HG03139 (cell line): ENCODE data around the gene SLC22A12.

ENCODE experiments used
- ATAC-seq: cut with Tn5 transposase; IDR thresholded peaks from one replicate; pipeline ENCODE4 v1.9.1; 2021; ENCODE audit not compliant: unreplicated experiment

The SLC22A12 gene

DNA sequence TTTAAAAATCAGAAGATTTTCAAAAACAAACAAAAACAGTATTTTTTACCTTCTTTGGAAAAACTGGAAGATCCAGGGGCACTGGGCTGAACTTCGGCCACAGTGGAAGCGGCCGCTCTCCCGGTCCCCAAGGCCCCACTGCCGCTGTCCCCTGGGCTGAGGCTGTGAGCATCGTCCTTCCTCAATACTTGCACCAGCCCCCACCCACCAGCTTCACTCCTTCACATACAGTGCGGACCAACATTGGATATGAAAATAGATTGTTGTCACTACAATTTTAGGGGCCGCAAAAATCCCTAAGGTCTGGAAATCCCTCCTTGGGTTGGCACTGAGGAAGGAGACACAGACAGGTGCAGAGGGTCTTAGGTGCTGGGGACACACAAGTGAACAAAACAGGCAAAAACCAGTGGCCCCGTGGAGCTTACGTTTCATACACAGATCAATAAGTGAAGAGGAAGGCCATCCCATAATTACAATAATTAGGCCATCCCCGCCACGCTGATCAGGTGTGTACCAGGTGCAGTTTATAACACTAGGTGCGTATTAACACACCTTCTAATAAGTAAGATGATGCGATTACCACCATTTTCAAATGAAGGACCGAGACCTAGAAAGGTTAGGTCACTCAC, 28.2 kb upstream of the SLC22A12 start:
- ATAC-seq: no peak

DNA sequence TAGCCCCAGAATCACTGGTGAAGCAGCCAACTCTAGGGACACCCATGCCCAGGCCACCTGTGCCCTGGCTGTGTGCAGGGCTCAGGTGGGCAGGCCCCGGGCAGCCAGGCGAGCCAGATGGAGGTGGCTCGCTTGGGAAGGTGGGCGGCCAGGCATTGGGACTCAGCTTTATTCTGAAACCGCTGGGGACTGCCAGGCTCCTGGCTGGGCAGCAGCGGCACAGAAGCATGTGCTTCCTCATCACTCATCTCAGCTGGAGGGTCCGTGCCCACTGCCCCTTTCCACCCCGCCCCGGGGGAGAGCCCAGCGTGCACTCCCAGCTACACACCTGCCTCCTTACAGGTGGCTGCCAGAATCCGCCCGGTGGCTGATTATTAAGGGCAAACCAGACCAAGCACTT, 27.1 kb upstream of the SLC22A12 start:
- ATAC-seq: no peak

DNA sequence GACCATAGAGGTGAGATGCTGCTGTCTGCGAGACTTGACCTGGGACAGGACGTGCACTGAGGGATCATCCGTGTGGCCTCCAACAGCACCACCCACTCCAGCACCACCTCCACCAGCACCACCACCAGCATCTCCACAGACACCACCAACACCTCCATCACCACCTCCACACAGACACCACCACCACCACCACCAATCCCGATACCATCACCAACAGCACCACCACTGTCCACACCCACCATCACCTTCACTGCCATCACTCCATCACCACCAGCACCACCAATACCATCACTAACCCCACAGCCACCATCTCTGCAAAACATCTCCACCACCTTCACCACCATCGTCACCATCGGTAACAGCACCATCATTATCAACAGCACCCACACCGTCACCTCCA, 26.6 kb upstream of the SLC22A12 start:
- no peak for ATAC-seq

DNA sequence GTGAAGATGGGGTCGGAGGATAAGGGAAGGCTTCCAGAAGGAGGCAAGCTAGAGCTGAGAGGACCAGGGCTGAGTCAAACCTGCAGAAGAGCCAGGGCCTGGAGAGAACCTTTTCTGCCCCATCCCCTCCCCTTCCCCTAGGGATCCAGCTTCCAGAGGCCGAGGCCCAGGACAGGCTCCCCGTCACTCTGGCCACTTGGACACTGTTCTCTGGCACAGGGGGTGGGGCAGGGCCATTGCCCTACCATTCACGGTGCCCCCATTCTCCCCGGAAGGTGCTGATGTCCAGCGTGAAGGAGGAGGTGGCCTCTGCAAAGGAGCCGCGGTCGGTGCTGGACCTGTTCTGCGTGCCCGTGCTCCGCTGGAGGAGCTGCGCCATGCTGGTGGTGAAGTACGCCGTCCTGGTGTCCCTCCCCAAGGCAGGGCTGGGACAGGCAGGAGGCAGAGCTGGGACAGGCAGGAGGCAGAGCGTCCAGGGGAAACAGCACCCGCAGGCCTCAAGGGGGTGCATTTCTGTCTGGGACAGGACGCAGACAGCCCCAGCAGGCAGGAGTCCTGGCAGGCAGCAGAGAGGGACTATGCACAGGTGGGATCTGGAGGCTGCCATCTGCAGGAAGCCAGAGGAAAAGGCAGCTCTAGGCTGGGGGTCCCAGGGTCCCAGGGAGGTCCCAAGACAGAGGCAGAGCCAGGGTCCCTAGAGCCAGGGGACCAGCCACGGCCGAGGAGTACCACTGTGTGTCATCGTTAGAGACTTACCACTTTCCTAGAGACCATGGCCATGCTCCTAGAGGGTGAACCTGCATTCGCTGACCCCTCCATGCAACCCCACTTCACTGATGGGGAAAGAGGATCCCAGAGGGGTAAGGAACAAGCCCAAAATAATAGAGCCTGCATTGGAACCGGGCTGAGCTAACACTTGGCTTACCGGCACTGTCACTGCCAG, 25.8 kb upstream of the SLC22A12 start:
- no peak for ATAC-seq

DNA sequence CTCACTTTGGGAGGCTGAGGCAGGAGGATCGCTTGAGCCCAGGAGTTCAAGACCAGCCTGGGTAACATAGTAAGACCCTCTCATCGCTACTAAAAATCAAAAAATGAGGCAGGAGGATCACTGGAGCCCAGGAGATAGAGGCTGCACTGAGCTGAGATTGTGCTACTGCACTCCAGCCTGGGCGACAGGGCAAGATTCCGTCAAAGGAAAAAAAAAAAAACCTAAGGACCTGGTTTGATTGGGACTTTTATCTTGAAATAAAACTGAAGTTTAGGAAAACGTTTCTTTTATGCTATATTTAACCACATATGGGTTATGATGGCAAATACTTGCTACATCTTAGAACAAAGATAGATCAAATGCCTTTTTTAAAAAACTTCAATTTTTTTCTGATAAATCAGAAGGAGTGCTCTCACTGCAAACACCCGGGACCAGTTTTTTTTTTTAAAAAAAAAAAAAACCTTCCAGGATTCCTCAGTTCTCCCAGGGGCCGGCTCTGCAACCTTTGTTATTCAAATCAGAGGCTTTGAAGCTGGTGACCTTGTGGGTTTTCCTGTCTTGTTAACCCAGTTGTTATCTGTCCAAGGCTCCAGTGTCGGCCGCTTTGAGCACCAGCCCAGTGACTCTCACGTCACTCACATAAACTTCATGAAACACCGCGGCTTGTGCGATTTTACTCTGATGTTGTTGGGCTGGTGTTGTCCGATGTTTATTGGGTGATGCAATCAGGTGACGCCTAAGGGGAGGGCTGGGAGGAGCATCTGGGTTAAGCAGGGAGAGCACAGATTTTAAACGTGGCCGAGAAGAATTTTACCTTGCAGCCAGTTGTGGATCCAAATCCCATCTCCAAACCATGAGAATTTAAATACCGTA, 24.7 kb upstream of the SLC22A12 start:
- no peak for ATAC-seq

DNA sequence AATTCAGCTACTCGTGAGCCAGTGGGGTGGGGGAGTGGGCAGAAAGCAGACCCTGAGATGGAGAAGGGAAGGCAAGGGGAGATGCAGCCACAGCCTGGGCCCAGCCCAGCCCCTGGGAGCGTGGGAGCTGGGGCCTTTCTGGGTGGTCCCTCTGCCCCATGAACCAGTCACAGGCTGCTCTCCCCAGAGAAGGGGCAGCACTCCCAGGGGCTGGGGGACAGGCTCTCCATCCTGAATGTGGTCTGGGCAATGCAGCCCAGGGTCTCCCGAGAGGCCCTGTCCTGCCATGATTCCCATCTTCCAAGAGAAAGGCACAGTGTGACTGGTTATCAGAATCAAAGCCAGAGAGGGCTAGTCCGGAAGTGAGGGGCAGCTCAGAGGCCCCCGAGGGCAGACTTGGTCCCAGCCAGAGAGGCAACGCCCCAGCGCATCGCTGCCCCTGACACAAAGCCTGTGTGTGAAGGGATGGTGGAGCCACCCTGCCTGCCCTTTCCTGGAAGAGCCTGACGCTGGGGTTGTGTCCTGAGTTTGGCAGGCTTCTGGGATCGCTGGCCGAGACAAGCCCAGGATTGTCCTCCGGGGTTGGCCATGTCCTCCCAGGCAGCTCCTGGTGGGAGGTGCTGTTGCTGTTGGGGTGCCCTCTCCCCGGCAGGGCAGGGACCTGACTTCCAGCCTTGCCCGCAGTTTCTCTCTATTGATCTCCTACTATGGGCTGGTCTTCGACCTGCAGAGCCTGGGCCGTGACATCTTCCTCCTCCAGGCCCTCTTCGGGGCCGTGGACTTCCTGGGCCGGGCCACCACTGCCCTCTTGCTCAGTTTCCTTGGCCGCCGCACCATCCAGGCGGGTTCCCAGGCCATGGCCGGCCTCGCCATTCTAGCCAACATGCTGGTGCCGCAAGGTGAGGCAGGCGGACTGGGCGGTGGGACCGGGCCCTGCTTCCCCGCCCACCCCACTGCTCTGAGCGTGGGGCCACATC, 23.8 kb upstream of the SLC22A12 start:
- no peak for ATAC-seq

DNA sequence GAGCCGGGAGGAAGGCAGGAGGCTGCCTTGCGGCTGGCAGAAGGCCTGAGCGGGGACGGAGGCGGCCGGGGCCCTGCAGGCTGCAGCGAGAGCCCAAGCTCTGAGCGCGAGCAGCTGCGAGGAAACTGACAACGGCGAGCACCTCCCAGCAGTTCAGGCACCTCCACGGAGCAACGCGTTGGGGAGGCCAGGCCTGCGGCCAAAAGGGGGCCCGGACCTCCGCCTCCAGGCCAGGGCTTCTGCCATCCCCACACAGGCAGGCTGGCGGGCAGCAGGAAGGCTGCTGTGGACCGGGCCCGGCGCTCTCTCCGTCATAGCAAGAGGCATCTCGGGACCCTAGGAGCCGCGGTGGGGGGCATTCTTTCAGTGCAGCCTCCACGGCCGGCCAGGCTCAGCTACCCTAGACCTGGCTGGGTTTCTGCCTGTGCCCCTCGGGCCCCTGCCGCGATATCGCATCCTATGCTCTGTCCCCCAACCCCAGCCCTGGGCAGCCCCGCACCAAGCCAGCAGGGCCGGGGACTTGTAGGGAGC, 22.9 kb upstream of the SLC22A12 start:
- no peak for ATAC-seq

DNA sequence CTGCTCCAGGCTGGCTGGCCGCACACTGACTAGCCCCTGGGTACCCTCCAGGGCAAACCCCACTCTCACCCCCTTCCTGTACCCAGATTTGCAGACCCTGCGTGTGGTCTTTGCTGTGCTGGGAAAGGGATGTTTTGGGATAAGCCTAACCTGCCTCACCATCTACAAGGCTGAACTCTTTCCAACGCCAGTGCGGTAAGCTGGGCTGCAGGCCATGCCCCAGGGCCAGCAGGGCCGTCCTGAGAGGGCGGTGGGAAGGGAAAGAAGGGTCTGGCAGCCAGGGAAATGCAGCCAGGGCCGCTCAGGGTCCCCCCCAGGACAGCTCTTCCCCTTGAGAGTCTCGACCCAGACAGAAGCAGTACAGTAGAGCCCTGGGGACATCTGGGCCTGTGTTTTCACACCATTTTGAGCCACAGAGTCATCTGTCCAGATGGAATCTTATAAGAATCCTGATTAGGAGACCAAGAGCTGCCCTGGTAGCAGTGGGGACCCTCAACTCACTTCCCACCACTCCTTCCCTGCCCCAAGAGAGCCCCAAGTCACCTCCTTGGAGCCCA, 22.4 kb upstream of the SLC22A12 start:
- ATAC-seq: no peak

DNA sequence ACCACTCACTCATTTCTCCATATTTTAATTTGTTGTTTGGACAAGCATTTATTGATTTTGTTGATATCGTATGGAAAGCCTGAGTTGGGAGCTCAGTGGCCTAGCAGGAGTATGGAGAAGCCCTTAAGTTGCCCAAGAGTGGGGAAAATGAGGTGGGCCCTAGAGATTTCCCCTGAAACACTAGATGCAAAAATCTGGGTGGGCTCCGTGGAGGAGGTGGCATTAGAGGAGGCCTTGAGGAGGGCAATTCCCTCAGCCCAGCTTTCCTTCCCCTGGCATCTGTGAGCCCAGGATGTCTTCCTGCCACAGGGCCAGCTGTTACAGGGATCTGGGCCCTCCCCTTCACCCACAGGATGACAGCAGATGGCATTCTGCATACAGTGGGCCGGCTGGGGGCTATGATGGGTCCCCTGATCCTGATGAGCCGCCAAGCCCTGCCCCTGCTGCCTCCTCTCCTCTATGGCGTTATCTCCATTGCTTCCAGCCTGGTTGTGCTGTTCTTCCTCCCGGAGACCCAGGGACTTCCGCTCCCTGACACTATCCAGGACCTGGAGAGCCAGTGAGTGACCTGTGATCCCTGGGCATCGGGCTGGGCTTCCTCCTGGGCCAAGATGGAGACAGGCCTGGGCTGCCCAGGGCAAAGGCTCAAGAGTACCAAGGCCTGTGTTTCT, 21.6 kb upstream of the SLC22A12 start:
- no peak for ATAC-seq

DNA sequence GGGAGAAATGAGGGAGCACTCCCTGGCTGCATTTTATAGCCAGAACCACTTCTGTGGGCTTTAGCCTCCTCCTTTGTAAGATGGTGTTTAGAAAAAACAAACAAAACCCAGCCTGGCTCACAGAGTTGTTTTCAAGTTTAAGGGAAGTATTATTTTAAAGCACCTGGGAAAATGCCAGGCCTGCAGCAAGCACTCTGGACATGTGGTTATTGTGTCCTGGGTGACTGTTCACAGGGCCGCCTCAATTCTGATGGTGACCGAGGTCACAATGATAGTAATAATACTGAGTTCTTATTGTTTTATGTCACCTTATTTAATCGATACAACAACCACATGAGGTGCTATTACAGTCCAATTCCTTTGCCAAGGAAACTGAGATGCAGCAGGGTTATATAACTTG, 20.7 kb upstream of the SLC22A12 start:
- ATAC-seq: no peak

- no peak for ATAC-seq
Measured at GRCh38 chr11:64571050-64571409, 20.0 kb upstream of the SLC22A12 start.

DNA sequence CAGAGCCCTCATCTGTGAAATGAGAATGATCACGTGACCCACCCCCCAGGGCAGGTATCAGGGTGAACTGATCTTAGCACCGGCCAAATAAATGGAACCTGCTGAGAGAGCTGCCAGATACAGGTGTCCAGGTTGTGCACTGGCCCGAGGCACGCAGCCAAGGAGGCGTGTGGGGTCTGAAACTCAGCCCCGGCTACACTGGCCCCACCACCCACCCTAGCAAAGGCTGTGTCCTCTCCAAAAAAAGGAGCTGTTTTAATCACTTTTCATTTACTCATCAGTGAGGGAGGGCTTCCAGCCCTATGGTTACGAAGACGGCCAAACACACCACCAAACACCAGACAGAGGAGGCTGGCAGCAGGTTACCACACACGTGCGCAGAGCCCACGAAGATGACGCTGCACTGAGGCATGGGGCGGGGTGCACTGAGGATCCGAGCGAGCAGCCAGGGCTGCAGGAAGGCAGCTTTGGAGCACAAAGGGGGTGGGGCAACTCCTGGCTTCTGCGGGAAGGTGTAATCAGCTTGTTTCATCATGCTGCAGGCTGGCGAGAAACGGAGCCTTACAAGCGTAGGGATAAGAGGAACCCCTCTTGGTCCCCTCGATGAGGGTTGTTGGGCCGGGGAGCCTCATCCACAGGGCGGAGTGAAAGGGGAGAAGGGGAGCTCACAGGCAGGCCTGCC, 19.5 kb upstream of the SLC22A12 start:
- ATAC-seq: no peak

- no peak for ATAC-seq
Measured at GRCh38 chr11:64572143-64572542, 18.9 kb upstream of the SLC22A12 start.

GRCh38 chr11:64577202-64577601, 13.8 kb upstream of the SLC22A12 start:
- no peak for ATAC-seq

GRCh38 chr11:64580412-64580811, 10.6 kb upstream of the SLC22A12 start:
- no peak for ATAC-seq

DNA sequence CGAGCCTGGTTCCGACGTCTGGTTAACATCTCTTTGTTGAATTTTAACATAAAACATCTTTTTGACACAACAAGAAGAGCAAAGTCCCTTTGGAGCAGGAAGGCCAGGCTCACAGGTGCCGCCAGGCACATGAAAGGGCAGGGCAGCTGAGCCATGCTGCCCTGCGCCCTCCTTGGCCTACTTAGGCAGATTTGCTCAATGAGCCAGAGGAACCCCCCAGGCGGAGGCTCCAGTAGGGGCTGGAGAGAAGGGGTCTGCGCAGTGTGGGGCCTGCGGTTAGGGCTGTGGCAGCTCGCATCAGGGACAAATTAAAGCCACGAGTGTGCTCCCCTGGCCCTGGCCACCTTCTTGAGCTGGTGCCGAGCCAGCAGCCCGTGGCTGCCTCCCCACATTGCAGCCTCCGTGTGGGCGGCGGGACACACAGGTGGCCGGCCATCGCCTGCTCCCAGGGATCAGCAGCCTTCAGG, 9.9 kb upstream of the SLC22A12 start:
- ATAC-seq: no peak

DNA sequence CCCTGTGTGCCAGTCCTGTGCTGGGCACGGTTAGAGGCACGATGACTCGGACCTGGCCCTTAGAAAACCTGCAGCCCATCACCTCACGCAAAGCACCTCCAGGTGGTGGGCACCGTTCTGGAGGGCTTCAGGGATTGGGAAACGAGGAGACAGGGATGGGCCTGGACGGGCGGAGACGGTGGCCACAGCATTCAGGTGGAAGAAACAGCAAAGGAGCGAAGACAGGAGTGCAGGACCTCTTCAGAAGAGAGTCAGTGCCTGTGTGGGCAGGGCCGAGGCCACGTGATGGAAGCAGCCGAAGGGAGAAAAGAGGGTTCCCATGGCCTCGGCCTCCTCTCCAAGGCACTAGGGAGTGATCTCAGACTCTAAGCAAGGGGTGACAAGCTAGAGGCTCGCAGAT, 8.1 kb upstream of the SLC22A12 start:
- ATAC-seq: no peak
